Adrenal gland (tissue), 5 donors: ENCODE measurements around the gene MED27.

Experiments used
- POLR2A ChIP-seq, 2 donors: fragments of 450-650 bp; IDR thresholded peaks; one replicate each; pipeline ENCODE4 v1.6.1; 2017; ENCODE audit warnings: antibody characterized with exemption in 2 of 2, mild to moderate bottlenecking in 2 of 2, moderate library complexity in 1 of 2
- TF ChIP-seq, protein P1 (sequence below), 6 experiments: fragments of 450-650 bp in 4 of 6; fragments of 200-600 bp in 2 of 6; sonication (generic) in 1 of 6; IDR thresholded peaks; 1 replicate in 5 of 6; 2 replicates in 1 of 6; pipeline versions ENCODE4 v1.5.1 to v1.8.0; 2016 to 2021; ENCODE audit warnings: antibody characterized with exemption in 6 of 6, mild to moderate bottlenecking in 2 of 6, moderate library complexity in 1 of 6
- donor health status: DM: no; HTN: no; CAD: no.

GRCh38 chr9:131841765-131842318, 237.8 kb downstream of the MED27 start:
- TF ChIP-seq, protein P1, sequence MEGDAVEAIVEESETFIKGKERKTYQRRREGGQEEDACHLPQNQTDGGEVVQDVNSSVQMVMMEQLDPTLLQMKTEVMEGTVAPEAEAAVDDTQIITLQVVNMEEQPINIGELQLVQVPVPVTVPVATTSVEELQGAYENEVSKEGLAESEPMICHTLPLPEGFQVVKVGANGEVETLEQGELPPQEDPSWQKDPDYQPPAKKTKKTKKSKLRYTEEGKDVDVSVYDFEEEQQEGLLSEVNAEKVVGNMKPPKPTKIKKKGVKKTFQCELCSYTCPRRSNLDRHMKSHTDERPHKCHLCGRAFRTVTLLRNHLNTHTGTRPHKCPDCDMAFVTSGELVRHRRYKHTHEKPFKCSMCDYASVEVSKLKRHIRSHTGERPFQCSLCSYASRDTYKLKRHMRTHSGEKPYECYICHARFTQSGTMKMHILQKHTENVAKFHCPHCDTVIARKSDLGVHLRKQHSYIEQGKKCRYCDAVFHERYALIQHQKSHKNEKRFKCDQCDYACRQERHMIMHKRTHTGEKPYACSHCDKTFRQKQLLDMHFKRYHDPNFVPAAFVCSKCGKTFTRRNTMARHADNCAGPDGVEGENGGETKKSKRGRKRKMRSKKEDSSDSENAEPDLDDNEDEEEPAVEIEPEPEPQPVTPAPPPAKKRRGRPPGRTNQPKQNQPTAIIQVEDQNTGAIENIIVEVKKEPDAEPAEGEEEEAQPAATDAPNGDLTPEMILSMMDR (IDR thresholded peaks at IDR 0.05): no peak
- no peak for TF ChIP-seq POLR2A (IDR thresholded peaks at IDR 0.05)
